Keratinocyte (primary cell): ENCODE data around the gene CCR7. TPM values are rescaled to one million over a fixed set of nuclear protein-coding genes. Genes with fewer than 3 reads are reported as not detected.

Experiments
- DNase-seq: peaks from one replicate; pipeline ENCODE4 v3.0.0-alpha.2; 2011; ENCODE audit warnings: low read depth, missing footprints, low spot score
- FAIRE-seq: peaks from 2 replicates; lab custom pipeline; 2011; peaks lifted over from hg19 to GRCh38; lab: Jason Lieb, UNC
- H2AFZ ChIP-seq: 2 replicates; pipeline ENCODE4 v1.6.0; 2012; ENCODE audit warnings: low read length, control low read depth, inconsistent platforms; ENCODE audit not compliant: control insufficient read depth
- H3K27ac ChIP-seq: 2 replicates; pipeline ENCODE4 v1.5.1; 2011; ENCODE audit warnings: low read length; ENCODE audit not compliant: control insufficient read depth, insufficient read depth
- H3K27me3 ChIP-seq: 3 replicates; pipeline ENCODE4 v1.6.0; 2011; ENCODE audit warnings: low read length; ENCODE audit not compliant: control insufficient read depth, insufficient read depth; ENCODE audit errors: extremely low read depth
- H3K36me3 ChIP-seq, 2 experiments: 2 replicates in 1 of 2; 3 replicates in 1 of 2; pipeline ENCODE4 v1.5.1; 2011; ENCODE audit warnings: low read length in 2 of 2, mild to moderate bottlenecking in 1 of 2; ENCODE audit not compliant: control insufficient read depth in 2 of 2, insufficient read depth in 2 of 2; ENCODE audit errors: extremely low read depth in 1 of 2
- H3K4me1 ChIP-seq: 3 replicates; pipeline ENCODE4 v1.5.1; 2011; ENCODE audit warnings: low read length; ENCODE audit not compliant: control insufficient read depth, insufficient read depth; ENCODE audit errors: extremely low read depth
- H3K4me2 ChIP-seq: 3 replicates; pipeline ENCODE4 v1.6.0; 2011; ENCODE audit warnings: low read depth, low read length; ENCODE audit not compliant: control insufficient read depth, insufficient read depth; ENCODE audit errors: extremely low read depth
- H3K4me3 ChIP-seq, 3 experiments: fragments of 200-600 bp in 1 of 3; sonication (generic) in 1 of 3; 2 replicates in 2 of 3; 3 replicates in 1 of 3; pipeline ENCODE4 v1.5.1; 2011 to 2016; ENCODE audit warnings: low read length in 3 of 3, mild to moderate bottlenecking in 3 of 3, control low read depth in 2 of 3, inconsistent platforms in 1 of 3, low read depth in 1 of 3, mixed read lengths in 1 of 3, mixed run types in 1 of 3, moderate library complexity in 1 of 3; ENCODE audit not compliant: control insufficient read depth in 2 of 3, insufficient read depth in 2 of 3; ENCODE audit errors: extremely low read depth in 1 of 3
- H3K79me2 ChIP-seq: 2 replicates; pipeline ENCODE4 v1.6.0; 2012; ENCODE audit warnings: low read length; ENCODE audit not compliant: control insufficient read depth, insufficient read depth
- H3K9ac ChIP-seq: 3 replicates; pipeline ENCODE4 v1.6.0; 2011; ENCODE audit warnings: low read length; ENCODE audit not compliant: control insufficient read depth, insufficient read depth; ENCODE audit errors: extremely low read depth
- H3K9me1 ChIP-seq: 3 replicates; pipeline ENCODE4 v1.6.0; 2011; ENCODE audit warnings: low read length; ENCODE audit not compliant: control insufficient read depth, insufficient read depth; ENCODE audit errors: extremely low read depth
- H3K9me3 ChIP-seq: 2 replicates; pipeline ENCODE4 v1.5.1; 2012; ENCODE audit warnings: low read depth, low read length; ENCODE audit not compliant: control insufficient read depth
- H4K20me1 ChIP-seq: 3 replicates; pipeline ENCODE4 v1.6.0; 2011; ENCODE audit warnings: low read length; ENCODE audit not compliant: control insufficient read depth, insufficient read depth; ENCODE audit errors: extremely low read depth
- EZH2 ChIP-seq: IDR thresholded peaks from one replicate; pipeline ENCODE4 v1.6.1; 2012; ENCODE audit warnings: inconsistent platforms, mild to moderate bottlenecking, low read length, moderate library complexity
- dilution Hi-C: fragments of 300-500 bp; cut with MboI; formaldehyde crosslinking; loops from one replicate; pipeline ENCODE4 v1.7.0; 2020; ENCODE audit warnings: low sequenced_read_pairs; ENCODE audit not compliant: extremely low pct_ligation_motif_present
- polyA plus RNA-seq, 5 experiments: library from polyadenylated mRNA; depleted of rRNA in 3 of 5; stranded (reverse) in 3 of 5; stranded (forward) in 1 of 5; unstranded in 1 of 5; fragments of >200 nt; gene quantifications; 1 replicate in 1 of 5; 2 replicates in 3 of 5; 3 replicates in 1 of 5; pipeline versions ENCODE4 v1.2.1 to v1.2.3, GENCODE V29; 2011 to 2012; ENCODE audit warnings: missing spikeins in 2 of 5, low read depth in 1 of 5, low replicate concordance in 1 of 5
- TF ChIP-seq, protein P1 (sequence below), 3 experiments: IDR thresholded peaks in 1 of 3; conservative IDR thresholded peaks in 1 of 3; optimal IDR thresholded peaks in 1 of 3; 2 replicates in 2 of 3; 3 replicates in 1 of 3; pipeline versions ENCODE3 to v1.5.1; 2011; ENCODE audit warnings: low read length in 3 of 3, mild to moderate bottlenecking in 3 of 3, moderate library complexity in 2 of 3, control low read depth in 1 of 3, inconsistent platforms in 1 of 3; ENCODE audit not compliant: insufficient read depth in 2 of 3; ENCODE audit errors: extremely low read depth in 1 of 3

CCR7 gene
- polyA plus RNA-seq, 1 donor (not counting 4 experiments of a cell fraction or from before 2014, with no cell fraction given), result 0.16 TPM

GRCh38 chr17:40528692-40529417, 36.4 kb downstream of the CCR7 start:
- TF ChIP-seq, protein P1, sequence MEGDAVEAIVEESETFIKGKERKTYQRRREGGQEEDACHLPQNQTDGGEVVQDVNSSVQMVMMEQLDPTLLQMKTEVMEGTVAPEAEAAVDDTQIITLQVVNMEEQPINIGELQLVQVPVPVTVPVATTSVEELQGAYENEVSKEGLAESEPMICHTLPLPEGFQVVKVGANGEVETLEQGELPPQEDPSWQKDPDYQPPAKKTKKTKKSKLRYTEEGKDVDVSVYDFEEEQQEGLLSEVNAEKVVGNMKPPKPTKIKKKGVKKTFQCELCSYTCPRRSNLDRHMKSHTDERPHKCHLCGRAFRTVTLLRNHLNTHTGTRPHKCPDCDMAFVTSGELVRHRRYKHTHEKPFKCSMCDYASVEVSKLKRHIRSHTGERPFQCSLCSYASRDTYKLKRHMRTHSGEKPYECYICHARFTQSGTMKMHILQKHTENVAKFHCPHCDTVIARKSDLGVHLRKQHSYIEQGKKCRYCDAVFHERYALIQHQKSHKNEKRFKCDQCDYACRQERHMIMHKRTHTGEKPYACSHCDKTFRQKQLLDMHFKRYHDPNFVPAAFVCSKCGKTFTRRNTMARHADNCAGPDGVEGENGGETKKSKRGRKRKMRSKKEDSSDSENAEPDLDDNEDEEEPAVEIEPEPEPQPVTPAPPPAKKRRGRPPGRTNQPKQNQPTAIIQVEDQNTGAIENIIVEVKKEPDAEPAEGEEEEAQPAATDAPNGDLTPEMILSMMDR (optimal IDR thresholded peaks at IDR 0.05 in 1 of 3, IDR thresholded peaks at IDR 0.05 in 1 of 3, conservative IDR thresholded peaks at IDR 0.05 in 1 of 3; ENCODE audit: extremely low read depth in 1 of 3, insufficient read depth in 2 of 3, low read length in 3 of 3), result no peak
- TF ChIP-seq EZH2, result no peak
- DNase-seq (no peak), FAIRE-seq (no peak)
- Histone ChIP-seq H3K9me1 (no peaks in the 10 kb centered on the region), H3K4me1 (peaks cover 50% of the 10 kb centered on the region), H4K20me1 (no peaks in the 10 kb centered on the region), H2AFZ (no peak overlapping the region), H3K4me2 (peak overlapping the region; percentile 24), H3K27me3 (no peaks in the 10 kb centered on the region), H3K9ac (no peak overlapping the region), H3K36me3 (peaks cover 5 to 8% of the 10 kb centered on the region in 2 experiments), H3K79me2 (no peaks in the 10 kb centered on the region), H3K27ac (peak overlapping the region; percentile 20), H3K4me3 (no peak overlapping the region), H3K9me3 (no peaks in the 10 kb centered on the region)
- dilution Hi-C loops, result no loop called here

- FAIRE-seq (peak; percentile 46), DNase-seq (no peak)
- TF ChIP-seq EZH2, result no peak
- TF ChIP-seq, protein P1 (optimal IDR thresholded peaks at IDR 0.05 in 1 of 3, IDR thresholded peaks at IDR 0.05 in 1 of 3, conservative IDR thresholded peaks at IDR 0.05 in 1 of 3; ENCODE audit: extremely low read depth in 1 of 3, insufficient read depth in 2 of 3, low read length in 3 of 3), result peak in 1 of 3 experiments; percentile 32
- H3K36me3 ChIP-seq, result peaks cover 8 to 17% of the 10 kb centered on the region in 2 experiments
- dilution Hi-C loops, result no loop called here
- no peak overlapping the region for H2AFZ ChIP-seq
- H3K27ac ChIP-seq, result no peak overlapping the region
- H4K20me1 ChIP-seq, result no peaks in the 10 kb centered on the region
- H3K4me2 ChIP-seq, result no peak overlapping the region
- H3K9ac ChIP-seq, result no peak overlapping the region
- peaks cover 49% of the 10 kb centered on the region for H3K4me1 ChIP-seq
- H3K27me3 ChIP-seq, result no peaks in the 10 kb centered on the region
- no peaks in the 10 kb centered on the region for H3K9me1 ChIP-seq
- H3K9me3 ChIP-seq, result no peaks in the 10 kb centered on the region
- H3K79me2 ChIP-seq, result peaks cover 3% of the 10 kb centered on the region
- H3K4me3 ChIP-seq, result no peak overlapping the region
Observed at GRCh38 chr17:40526668-40527067, 38.6 kb downstream of the CCR7 start.
